Measurements from ENCODE around the gene CFAP65. TPM values are rescaled to one million over a fixed set of nuclear protein-coding genes. Genes with fewer than 3 reads are reported as not detected.

Gene CFAP65
- total and polyA plus RNA-seq, 10 donors: 0.28 TPM; not detected in 9

GRCh38 chr2:218995561-218995960 is 45.8 kb downstream of the CFAP65 start:
- WGBS, 5 donors: 26 to 33% (median 27%) methylated on average over 8 of the region's 8 CpGs
- DNase-seq: no peak
- TF ChIP-seq POLR2A (IDR thresholded peaks at IDR 0.05) (no peak), CTCF (IDR thresholded peaks at IDR 0.05 in 8 of 11, conservative IDR thresholded peaks at IDR 0.05 in 3 of 11) (no peak), POLR2AphosphoS5 (IDR thresholded peaks at IDR 0.05) (no peak)
- Histone ChIP-seq H3K4me1 (peaks cover 17 to 35% (median 25%) of the 10 kb centered on the region in 6 donors), H3K27me3 (replicated peaks in 1 of 7) (peaks cover 11 to 100% (median 84%) of the 10 kb centered on the region in 7 donors), H3K36me3 (no peaks in the 10 kb centered on the region), H3K9me3 (no peaks in the 10 kb centered on the region), H3K27ac (no peak overlapping the region), H3K4me3 (peak overlapping the region in 1 of 8 donors; percentile 61)
- intact Hi-C loops (cut with DNase I; ENCODE audit: low total_unique reads): no loop called here

- Histone ChIP-seq H3K4me1 (peaks cover 17 to 35% (median 25%) of the 10 kb centered on the region in 6 donors), H3K27me3 (replicated peaks in 1 of 7) (peaks cover 11 to 100% (median 91%) of the 10 kb centered on the region in 7 donors), H3K27ac (no peak within 1 kb of the TSS), H3K36me3 (no peaks in the 10 kb centered on the region), H3K4me3 (peak within 1 kb of the TSS; percentile 20 to 65 (median 35)), H3K9me3 (no peaks in the 10 kb centered on the region)
- no peak for TF ChIP-seq CTCF (IDR thresholded peaks at IDR 0.05 in 8 of 11, conservative IDR thresholded peaks at IDR 0.05 in 3 of 11)
- no peak for TF ChIP-seq POLR2AphosphoS5 (IDR thresholded peaks at IDR 0.05)
- TF ChIP-seq POLR2A (IDR thresholded peaks at IDR 0.05): no peak
- no peak for DNase-seq
- 2 to 5% (median 3%) methylated on average over 21 to 88 of the region's 88 CpGs for WGBS, 5 donors
- intact Hi-C loops (cut with DNase I; ENCODE audit: low total_unique reads): no loop called here
Observed at GRCh38 chr2:218993345-218994315, 47.7 kb downstream of the CFAP65 start, which contains the start of gene CRYBA2. Gene CRYBA2 (minus strand): TSS chr2:218993422. CDS start chr2:218993176, 246 bp downstream.

GRCh38 chr2:218992703-218993344 is 48.5 kb downstream of the CFAP65 start:
- intact Hi-C loops (cut with DNase I; ENCODE audit: low total_unique reads): no loop called here
- H3K27ac ChIP-seq: no peak overlapping the region
- peak overlapping the region in 7 of 8 donors; percentile 22 to 65 (median 37) for H3K4me3 ChIP-seq
- TF ChIP-seq CTCF (IDR thresholded peaks at IDR 0.05 in 8 of 11, conservative IDR thresholded peaks at IDR 0.05 in 3 of 11) (no peak), POLR2A (IDR thresholded peaks at IDR 0.05) (no peak), POLR2AphosphoS5 (IDR thresholded peaks at IDR 0.05) (no peak)
- H3K36me3 ChIP-seq: no peaks in the 10 kb centered on the region
- 3 to 5% (median 4%) methylated on average over 10 to 44 of the region's 44 CpGs for WGBS, 5 donors
- H3K4me1 ChIP-seq: peaks cover 17 to 35% (median 25%) of the 10 kb centered on the region in 6 donors
- DNase-seq: no peak
- peaks cover 11 to 100% (median 97%) of the 10 kb centered on the region in 7 donors for H3K27me3 ChIP-seq (replicated peaks in 1 of 7)
- H3K9me3 ChIP-seq: no peaks in the 10 kb centered on the region

Data from spleen (tissue), 11 donors.